Body of pancreas (tissue), 4 donors: Measurements from ENCODE around the gene TULP4. TPM values are rescaled to one million over a fixed set of nuclear protein-coding genes. Genes with fewer than 3 reads are reported as not detected.
"Not testable (repeated sequence)": the region's sequence is repeated elsewhere in the genome, so short reads cannot be mapped to it uniquely, and the experiment has no call there.

Source experiments
- ATAC-seq: fragments of 150-250 bp; one replicate; pipeline ENCODE4 v1.9.1; 2016
- DNase-seq, 4 donors: peaks; one replicate each; pipeline ENCODE4 v3.0.0-alpha.2; 2019
- H3K27ac ChIP-seq, 4 donors: fragments of 200-600 bp; sonication (generic); 1 replicate in 3 of 4; 2 replicates in 1 of 4; pipeline versions ENCODE4 v1.5.1 to v1.6.1; 2016 to 2019; ENCODE audit warnings: mild to moderate bottlenecking in 1 of 4, mixed read lengths in 1 of 4, moderate library complexity in 1 of 4
- H3K27me3 ChIP-seq, 2 donors: fragments of 200-600 bp; sonication (generic); one replicate each; pipeline ENCODE4 v1.6.0; 2016; ENCODE audit warnings: mild to moderate bottlenecking in 1 of 2
- H3K36me3 ChIP-seq, 2 donors: fragments of 200-600 bp; sonication (generic); replicated peaks in 1 of 2; 2 replicates each; pipeline ENCODE4 v1.5.1; 2016; ENCODE audit warnings: low read depth in 2 of 2; ENCODE audit not compliant: insufficient read depth in 1 of 2
- H3K4me1 ChIP-seq: fragments of 200-600 bp; sonication (generic); one replicate; pipeline ENCODE4 v1.6.0; 2016
- H3K4me3 ChIP-seq, 2 donors: fragments of 200-600 bp; sonication (generic); 1 replicate in 1 of 2; 2 replicates in 1 of 2; pipeline ENCODE4 v1.5.1; 2016 to 2019
- H3K9me3 ChIP-seq, 3 donors: fragments of 200-600 bp; sonication (generic); 1 replicate in 2 of 3; 2 replicates in 1 of 3; pipeline ENCODE4 v1.5.1; 2016
- CTCF ChIP-seq, 7 experiments: fragments of 450-650 bp in 4 of 7; fragments of 200-600 bp in 3 of 7; sonication (generic) in 3 of 7; IDR thresholded peaks; one replicate each; pipeline ENCODE4 v1.5.1; 2016 to 2019; ENCODE audit warnings: antibody characterized with exemption in 7 of 7
- POLR2A ChIP-seq, 3 donors: fragments of 450-650 bp; IDR thresholded peaks; one replicate each; pipeline ENCODE4 v1.6.1; 2016; ENCODE audit warnings: antibody characterized with exemption in 3 of 3, mild to moderate bottlenecking in 2 of 3
- WGBS, 2 donors: methylation state at CpG; one replicate each; pipeline ENCODE4 v1.1.5; 2017; 5-methylcytosine and 5-hydroxymethylcytosine counted together
- intact Hi-C: fragments of 100-400 bp; cut with DNase I; formaldehyde crosslinking; loops from one replicate; pipeline ENCODE4 v1.15.1; 2023
- total RNA-seq, 2 donors: library from RNA; depleted of rRNA; stranded (reverse); fragments of >200 nt; gene quantifications; one replicate each; pipeline ENCODE4 v1.1.0, GENCODE V29; 2016

Gene TULP4
- total RNA-seq, 2 donors from 2014 or later = 81.2 to 92.3 TPM

- Histone ChIP-seq H3K9me3 (no peaks in the 10 kb centered on the region), H3K36me3 (no peaks in the 10 kb centered on the region), H3K27me3 (no peaks in the 10 kb centered on the region), H3K4me1 (peaks cover 8% of the 10 kb centered on the region), H3K27ac (no peak overlapping the region), H3K4me3 (no peak overlapping the region)
- 90 to 93% methylated on average over 1 of the region's 1 CpG for WGBS, 2 donors
- intact Hi-C loops = no loop called here
- no peak for TF ChIP-seq POLR2A (IDR thresholded peaks at IDR 0.05)
- TF ChIP-seq CTCF (IDR thresholded peaks at IDR 0.05) = no peak
- ATAC-seq (no peak), DNase-seq (no peak)
Observed at GRCh38 chr6:158387578-158387977, 75.3 kb downstream of the TULP4 start.

GRCh38 chr6:158388727-158389126, 76.5 kb downstream of the TULP4 start:
- Histone ChIP-seq H3K27me3 (no peaks in the 10 kb centered on the region), H3K4me3 (no peak overlapping the region), H3K4me1 (peaks cover 8% of the 10 kb centered on the region), H3K36me3 (no peaks in the 10 kb centered on the region), H3K27ac (no peak overlapping the region), H3K9me3 (no peaks in the 10 kb centered on the region)
- DNase-seq = no peak
- WGBS, 2 donors = 46 to 88% methylated on average over 2 of the region's 2 CpGs
- intact Hi-C loops = no loop called here
- no peak for ATAC-seq
- TF ChIP-seq CTCF (IDR thresholded peaks at IDR 0.05) (no peak), POLR2A (IDR thresholded peaks at IDR 0.05) (no peak)

GRCh38 chr6:158389193-158389919, 77.1 kb downstream of the TULP4 start:
- no peak for ATAC-seq

GRCh38 chr6:158391276-158391675, 79.0 kb downstream of the TULP4 start:
- Histone ChIP-seq H3K27ac (no peak overlapping the region), H3K4me1 (no peaks in the 10 kb centered on the region), H3K4me3 (no peak overlapping the region), H3K27me3 (no peaks in the 10 kb centered on the region), H3K9me3 (no peaks in the 10 kb centered on the region), H3K36me3 (no peaks in the 10 kb centered on the region)
- DNase-seq (no peak), ATAC-seq (no peak)
- 90 to 93% methylated on average over 3 of the region's 3 CpGs for whole genome bisulfite sequencing, 2 donors
- intact Hi-C loops = no loop called here
- TF ChIP-seq POLR2A (IDR thresholded peaks at IDR 0.05) (no peak), CTCF (IDR thresholded peaks at IDR 0.05) (no peak)

More at GRCh38 chr6:158389193-158389919, 77.1 kb downstream of the TULP4 start:
- Histone ChIP-seq H3K4me3 (no peak overlapping the region), H3K36me3 (no peaks in the 10 kb centered on the region), H3K27ac (no peak overlapping the region), H3K9me3 (no peaks in the 10 kb centered on the region), H3K27me3 (no peaks in the 10 kb centered on the region), H3K4me1 (peaks cover 7% of the 10 kb centered on the region)
- DNase-seq = no peak
- TF ChIP-seq CTCF (IDR thresholded peaks at IDR 0.05) (no peak), POLR2A (IDR thresholded peaks at IDR 0.05) (no peak)
- intact Hi-C loops = no loop called here
- WGBS, 2 donors = 94 to 100% methylated on average over 3 of the region's 3 CpGs

- WGBS, 2 donors = 94 to 99% methylated on average over 4 of the region's 4 CpGs
- H3K4me3 ChIP-seq, H3K9me3 ChIP-seq, H3K36me3 ChIP-seq, ATAC-seq, H3K27me3 ChIP-seq, intact Hi-C loops, H3K4me1 ChIP-seq, DNase-seq, H3K27ac ChIP-seq: not testable (repeated sequence)
Observed at GRCh38 chr6:158391977-158392376, 79.7 kb downstream of the TULP4 start.
